ENCODE results near the gene SH2B3. TPM values are rescaled to one million over a fixed set of nuclear protein-coding genes. Genes with fewer than 3 reads are reported as not detected.

Gene SH2B3
- total and polyA plus RNA-seq, 2 of the 13 experiments (the other 11 are each of a cell fraction or from before 2014, with no cell fraction given), result 6.8 to 6.9 TPM

DNA sequence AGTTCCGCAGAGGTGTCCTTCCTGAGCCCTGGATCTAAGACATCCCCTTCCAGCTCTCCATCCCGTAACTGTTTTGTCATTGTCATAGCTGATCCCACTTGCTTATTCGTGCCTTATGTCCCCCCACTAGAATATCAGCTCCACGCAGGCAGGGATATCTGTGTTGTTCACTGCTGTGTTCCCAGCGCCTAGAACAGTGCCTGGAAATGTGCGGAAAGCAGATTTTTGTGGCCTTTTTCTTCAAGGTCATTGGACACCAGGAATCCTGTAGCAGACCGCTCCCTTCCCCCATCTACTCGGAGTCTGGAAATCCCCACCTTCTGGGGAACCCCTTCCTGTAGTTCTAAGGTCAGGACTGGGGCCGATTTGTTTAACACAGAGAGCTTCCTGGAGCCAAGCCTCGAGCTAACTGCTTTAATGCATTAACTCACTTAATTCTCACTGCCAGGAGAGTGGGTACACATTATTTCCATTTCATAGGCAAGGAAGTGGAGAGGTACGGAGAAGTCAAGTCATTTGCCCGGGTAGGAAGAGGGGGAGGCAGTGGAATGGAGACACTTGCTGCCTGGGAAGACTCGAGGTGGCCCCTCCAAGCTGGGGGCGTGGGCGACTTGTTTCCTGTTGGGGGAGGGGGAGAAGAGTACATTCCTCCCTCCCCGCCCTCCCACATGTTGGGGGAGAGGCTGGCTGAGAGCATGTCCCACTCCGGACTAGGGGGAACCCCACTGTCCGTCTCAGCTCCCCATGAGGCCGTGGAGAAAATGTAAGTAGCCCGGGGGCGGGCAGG, 1.2 kb upstream of the SH2B3 start (continued):
- no peak for TF ChIP-seq ZNF180 (CRISPR knock-in tag; IDR thresholded peaks at IDR 0.05; ENCODE audit: borderline replicate concordance, low read depth)
- TF ChIP-seq ZNF709 (CRISPR knock-in tag; IDR thresholded peaks at IDR 0.05), result peak; percentile 53; the same call in 1 of the 2 replicates
- no peak for TF ChIP-seq FOXP4 (CRISPR knock-in tag; IDR thresholded peaks at IDR 0.05)
- TF ChIP-seq HNRNPH1 (optimal IDR thresholded peaks at IDR 0.05; ENCODE audit: low read depth, low read length), result no peak
- 0 out of 2 replicates have a peak, but pooled peaks have one; percentile 26 for TF ChIP-seq ZSCAN21 (CRISPR knock-in tag; IDR thresholded peaks at IDR 0.05; ENCODE audit: borderline replicate concordance)
- 0 out of 2 replicates have a peak, but pooled peaks have one; percentile 22 for TF ChIP-seq ZNF33B (CRISPR knock-in tag; IDR thresholded peaks at IDR 0.05)
- TF ChIP-seq ATM (IDR thresholded peaks at IDR 0.05; ENCODE audit: borderline replicate concordance), result no peak
- no peak for TF ChIP-seq ZNF589 (CRISPR knock-in tag; conservative IDR thresholded peaks at IDR 0.05)
- TF ChIP-seq, protein P1, sequence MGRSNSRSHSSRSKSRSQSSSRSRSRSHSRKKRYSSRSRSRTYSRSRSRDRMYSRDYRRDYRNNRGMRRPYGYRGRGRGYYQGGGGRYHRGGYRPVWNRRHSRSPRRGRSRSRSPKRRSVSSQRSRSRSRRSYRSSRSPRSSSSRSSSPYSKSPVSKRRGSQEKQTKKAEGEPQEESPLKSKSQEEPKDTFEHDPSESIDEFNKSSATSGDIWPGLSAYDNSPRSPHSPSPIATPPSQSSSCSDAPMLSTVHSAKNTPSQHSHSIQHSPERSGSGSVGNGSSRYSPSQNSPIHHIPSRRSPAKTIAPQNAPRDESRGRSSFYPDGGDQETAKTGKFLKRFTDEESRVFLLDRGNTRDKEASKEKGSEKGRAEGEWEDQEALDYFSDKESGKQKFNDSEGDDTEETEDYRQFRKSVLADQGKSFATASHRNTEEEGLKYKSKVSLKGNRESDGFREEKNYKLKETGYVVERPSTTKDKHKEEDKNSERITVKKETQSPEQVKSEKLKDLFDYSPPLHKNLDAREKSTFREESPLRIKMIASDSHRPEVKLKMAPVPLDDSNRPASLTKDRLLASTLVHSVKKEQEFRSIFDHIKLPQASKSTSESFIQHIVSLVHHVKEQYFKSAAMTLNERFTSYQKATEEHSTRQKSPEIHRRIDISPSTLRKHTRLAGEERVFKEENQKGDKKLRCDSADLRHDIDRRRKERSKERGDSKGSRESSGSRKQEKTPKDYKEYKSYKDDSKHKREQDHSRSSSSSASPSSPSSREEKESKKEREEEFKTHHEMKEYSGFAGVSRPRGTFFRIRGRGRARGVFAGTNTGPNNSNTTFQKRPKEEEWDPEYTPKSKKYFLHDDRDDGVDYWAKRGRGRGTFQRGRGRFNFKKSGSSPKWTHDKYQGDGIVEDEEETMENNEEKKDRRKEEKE (IDR thresholded peaks at IDR 0.05), result no peak
- TF ChIP-seq, protein P2, sequence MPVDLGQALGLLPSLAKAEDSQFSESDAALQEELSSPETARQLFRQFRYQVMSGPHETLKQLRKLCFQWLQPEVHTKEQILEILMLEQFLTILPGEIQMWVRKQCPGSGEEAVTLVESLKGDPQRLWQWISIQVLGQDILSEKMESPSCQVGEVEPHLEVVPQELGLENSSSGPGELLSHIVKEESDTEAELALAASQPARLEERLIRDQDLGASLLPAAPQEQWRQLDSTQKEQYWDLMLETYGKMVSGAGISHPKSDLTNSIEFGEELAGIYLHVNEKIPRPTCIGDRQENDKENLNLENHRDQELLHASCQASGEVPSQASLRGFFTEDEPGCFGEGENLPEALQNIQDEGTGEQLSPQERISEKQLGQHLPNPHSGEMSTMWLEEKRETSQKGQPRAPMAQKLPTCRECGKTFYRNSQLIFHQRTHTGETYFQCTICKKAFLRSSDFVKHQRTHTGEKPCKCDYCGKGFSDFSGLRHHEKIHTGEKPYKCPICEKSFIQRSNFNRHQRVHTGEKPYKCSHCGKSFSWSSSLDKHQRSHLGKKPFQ (CRISPR knock-in tag; IDR thresholded peaks at IDR 0.05; ENCODE audit: insufficient replicate concordance), result no peak
- TF ChIP-seq ZNF883 (CRISPR knock-in tag; IDR thresholded peaks at IDR 0.05; ENCODE audit: not compliant biosample characterization), result no peak
- TF ChIP-seq, protein P3, sequence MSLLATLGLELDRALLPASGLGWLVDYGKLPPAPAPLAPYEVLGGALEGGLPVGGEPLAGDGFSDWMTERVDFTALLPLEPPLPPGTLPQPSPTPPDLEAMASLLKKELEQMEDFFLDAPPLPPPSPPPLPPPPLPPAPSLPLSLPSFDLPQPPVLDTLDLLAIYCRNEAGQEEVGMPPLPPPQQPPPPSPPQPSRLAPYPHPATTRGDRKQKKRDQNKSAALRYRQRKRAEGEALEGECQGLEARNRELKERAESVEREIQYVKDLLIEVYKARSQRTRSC (CRISPR knock-in tag; IDR thresholded peaks at IDR 0.05; ENCODE audit: low read depth), result no peak
- TF ChIP-seq ZSCAN12 (CRISPR knock-in tag; IDR thresholded peaks at IDR 0.05), result no peak
- peak; percentile 69; the same call in 1 of the 2 replicates for TF ChIP-seq ZNF430 (CRISPR knock-in tag; IDR thresholded peaks at IDR 0.05)
- TF ChIP-seq SNRNP70 (IDR thresholded peaks at IDR 0.05; ENCODE audit: low read depth, low read length), result no peak
- TF ChIP-seq CREB3 (CRISPR knock-in tag; IDR thresholded peaks at IDR 0.05), result no peak
- 0 out of 2 replicates have a peak, but pooled peaks have one; percentile 12 for TF ChIP-seq ZSCAN29 (CRISPR knock-in tag; conservative IDR thresholded peaks at IDR 0.05)
- TF ChIP-seq NR0B2 (CRISPR knock-in tag; IDR thresholded peaks at IDR 0.05), result 0 out of 2 replicates have a peak, but pooled peaks have one; percentile 34

Measured in HepG2 (cell line).